Spleen (tissue), 7 donors: Measurements from ENCODE around the gene CDK11A.
A peak's percentile ranks its signal among the peaks of the same experiment; 100 is the strongest.

Experiments used
- POLR2A ChIP-seq, 3 donors: fragments of 450-650 bp; IDR thresholded peaks; one replicate each; pipeline ENCODE4 v1.5.1; 2017; ENCODE audit warnings: antibody characterized with exemption in 3 of 3, mild to moderate bottlenecking in 1 of 3
- TF ChIP-seq, protein P1 (sequence below), 11 experiments: fragments of 200-600 bp in 7 of 11; fragments of 450-650 bp in 4 of 11; sonication (generic) in 4 of 11; IDR thresholded peaks in 8 of 11; conservative IDR thresholded peaks in 3 of 11; 1 replicate in 7 of 11; 2 replicates in 4 of 11; pipeline versions ENCODE4 v1.4.0 to v1.8.0; 2016 to 2021; ENCODE audit warnings: antibody characterized with exemption in 11 of 11, inconsistent platforms in 4 of 11, mild to moderate bottlenecking in 1 of 11
- donor health status: DM: no; HTN: no; CAD: no; lungs with moderate emphysema.
- donor health status: DM: no; HTN: no; CAD: no.
- donor health status: DM: no; HTN: no; CAD: no.

DNA sequence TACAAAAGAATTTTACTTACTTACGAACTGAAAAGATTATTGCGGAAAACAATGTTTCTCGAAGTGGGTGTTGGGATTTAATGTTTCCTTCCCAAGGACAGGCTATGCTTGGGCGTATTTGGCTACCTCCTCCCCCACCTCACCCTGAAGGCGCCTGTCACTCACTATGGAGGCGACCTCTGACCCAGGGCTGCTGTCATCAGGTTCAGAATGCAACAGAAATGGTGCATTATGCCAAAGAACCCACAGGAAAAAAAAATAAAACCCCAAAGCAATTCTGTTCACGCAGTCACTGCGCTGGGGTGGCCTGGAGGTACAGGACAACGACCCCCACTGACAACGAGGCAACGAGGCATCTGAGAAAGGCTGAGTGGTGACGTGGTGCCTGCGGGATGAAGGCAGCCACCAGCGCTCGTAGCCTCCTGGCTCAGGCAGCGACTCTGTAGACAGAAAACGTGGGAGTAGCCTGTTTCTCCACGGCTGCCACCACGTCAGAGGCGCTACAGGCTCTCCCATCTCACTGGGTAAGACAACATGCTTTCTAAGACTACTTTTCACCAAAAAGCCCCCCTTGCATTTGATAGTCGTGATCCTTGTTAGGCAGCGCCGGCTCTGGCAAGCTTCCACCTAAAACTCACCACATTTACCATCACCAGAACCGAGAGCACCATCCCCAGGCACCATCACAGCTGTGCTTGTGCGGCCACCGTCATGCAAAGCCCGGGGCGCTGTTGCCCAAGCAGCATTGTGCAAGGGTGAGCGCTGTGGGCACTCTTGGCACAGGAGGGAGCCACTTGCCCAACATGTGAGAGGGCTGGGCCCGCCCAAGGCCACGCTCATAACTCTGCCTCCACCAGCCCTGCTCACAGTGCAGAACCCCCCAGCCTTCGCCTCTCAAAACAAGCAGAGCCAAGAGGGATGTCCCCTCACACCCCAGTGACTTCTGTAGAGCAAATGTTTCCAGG is 39.8 kb upstream of the CDK11A start:
- TF ChIP-seq, protein P1, sequence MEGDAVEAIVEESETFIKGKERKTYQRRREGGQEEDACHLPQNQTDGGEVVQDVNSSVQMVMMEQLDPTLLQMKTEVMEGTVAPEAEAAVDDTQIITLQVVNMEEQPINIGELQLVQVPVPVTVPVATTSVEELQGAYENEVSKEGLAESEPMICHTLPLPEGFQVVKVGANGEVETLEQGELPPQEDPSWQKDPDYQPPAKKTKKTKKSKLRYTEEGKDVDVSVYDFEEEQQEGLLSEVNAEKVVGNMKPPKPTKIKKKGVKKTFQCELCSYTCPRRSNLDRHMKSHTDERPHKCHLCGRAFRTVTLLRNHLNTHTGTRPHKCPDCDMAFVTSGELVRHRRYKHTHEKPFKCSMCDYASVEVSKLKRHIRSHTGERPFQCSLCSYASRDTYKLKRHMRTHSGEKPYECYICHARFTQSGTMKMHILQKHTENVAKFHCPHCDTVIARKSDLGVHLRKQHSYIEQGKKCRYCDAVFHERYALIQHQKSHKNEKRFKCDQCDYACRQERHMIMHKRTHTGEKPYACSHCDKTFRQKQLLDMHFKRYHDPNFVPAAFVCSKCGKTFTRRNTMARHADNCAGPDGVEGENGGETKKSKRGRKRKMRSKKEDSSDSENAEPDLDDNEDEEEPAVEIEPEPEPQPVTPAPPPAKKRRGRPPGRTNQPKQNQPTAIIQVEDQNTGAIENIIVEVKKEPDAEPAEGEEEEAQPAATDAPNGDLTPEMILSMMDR (IDR thresholded peaks at IDR 0.05 in 8 of 11, conservative IDR thresholded peaks at IDR 0.05 in 3 of 11): peak in 8 of 11 experiments; percentile 11 to 64 (median 45)
- TF ChIP-seq POLR2A (IDR thresholded peaks at IDR 0.05): no peak
